CD4-positive, alpha-beta T cell treated with Interleukin-15 for 1 hour (primary cell): ENCODE data around the gene GARIN5A.
"Not testable (repeated sequence)": the region's sequence is repeated elsewhere in the genome, so short reads cannot be mapped to it uniquely, and the experiment has no call there.

Experiments
- DNase-seq: peaks from one replicate; pipeline ENCODE4 v3.0.0-alpha.2; 2020

Gene GARIN5A

GRCh38 chr19:50486823-50487515 lies 10.3 kb upstream of the GARIN5A start:
- DNase-seq: peak; percentile 48

GRCh38 chr19:50485284-50485955 lies 8.8 kb upstream of the GARIN5A start:
- no peak for DNase-seq

GRCh38 chr19:50482916-50483315 lies 6.3 kb upstream of the GARIN5A start:
- no peak for DNase-seq

GRCh38 chr19:50482271-50482855 lies 5.7 kb upstream of the GARIN5A start:
- no peak for DNase-seq

- DNase-seq: no peak
Observed at GRCh38 chr19:50481351-50482149, 4.9 kb upstream of the GARIN5A start.

- DNase-seq: no peak
Observed at GRCh38 chr19:50480281-50481111, 3.8 kb upstream of the GARIN5A start.

GRCh38 chr19:50479761-50480251 lies 3.2 kb upstream of the GARIN5A start:
- no peak for DNase-seq

GRCh38 chr19:50478901-50479715 lies 2.5 kb upstream of the GARIN5A start:
- DNase-seq: no peak

GRCh38 chr19:50477751-50478515 lies 1.3 kb upstream of the GARIN5A start:
- no peak for DNase-seq

- DNase-seq: no peak
Observed at GRCh38 chr19:50476907-50477238, 225 bp upstream of the GARIN5A start.

GRCh38 chr19:50475736-50476223 lies 868 bp downstream of the GARIN5A start:
- no peak for DNase-seq

GRCh38 chr19:50475101-50475568 lies 1.5 kb downstream of the GARIN5A start:
- no peak for DNase-seq

- not testable (repeated sequence) for DNase-seq
Observed at GRCh38 chr19:50473336-50473735, 3.3 kb downstream of the GARIN5A start.

- DNase-seq: no peak
Observed at GRCh38 chr19:50468818-50469217, 7.8 kb downstream of the GARIN5A start.

- no peak for DNase-seq
Observed at GRCh38 chr19:50467566-50467965, 9.1 kb downstream of the GARIN5A start.

GRCh38 chr19:50466706-50467039 lies 10.0 kb downstream of the GARIN5A start:
- DNase-seq: no peak

GRCh38 chr19:50465986-50466705 lies 10.5 kb downstream of the GARIN5A start:
- DNase-seq: no peak

GRCh38 chr19:50465000-50465399 lies 11.6 kb downstream of the GARIN5A start:
- DNase-seq: no peak

- no peak for DNase-seq
Observed at GRCh38 chr19:50464348-50464747, 12.3 kb downstream of the GARIN5A start.

- DNase-seq: no peak
Observed at GRCh38 chr19:50462970-50463369, 13.7 kb downstream of the GARIN5A start.
